Measurements from ENCODE around the gene WDR74. TPM values are rescaled to one million over a fixed set of nuclear protein-coding genes. Genes with fewer than 3 reads are reported as not detected.

The WDR74 gene
- total and polyA plus RNA-seq, 9 of the 15 experiments (the other 6 are each of a cell fraction or from before 2014, with no cell fraction given) = 32.7 to 210 (median 114) TPM

DNA sequence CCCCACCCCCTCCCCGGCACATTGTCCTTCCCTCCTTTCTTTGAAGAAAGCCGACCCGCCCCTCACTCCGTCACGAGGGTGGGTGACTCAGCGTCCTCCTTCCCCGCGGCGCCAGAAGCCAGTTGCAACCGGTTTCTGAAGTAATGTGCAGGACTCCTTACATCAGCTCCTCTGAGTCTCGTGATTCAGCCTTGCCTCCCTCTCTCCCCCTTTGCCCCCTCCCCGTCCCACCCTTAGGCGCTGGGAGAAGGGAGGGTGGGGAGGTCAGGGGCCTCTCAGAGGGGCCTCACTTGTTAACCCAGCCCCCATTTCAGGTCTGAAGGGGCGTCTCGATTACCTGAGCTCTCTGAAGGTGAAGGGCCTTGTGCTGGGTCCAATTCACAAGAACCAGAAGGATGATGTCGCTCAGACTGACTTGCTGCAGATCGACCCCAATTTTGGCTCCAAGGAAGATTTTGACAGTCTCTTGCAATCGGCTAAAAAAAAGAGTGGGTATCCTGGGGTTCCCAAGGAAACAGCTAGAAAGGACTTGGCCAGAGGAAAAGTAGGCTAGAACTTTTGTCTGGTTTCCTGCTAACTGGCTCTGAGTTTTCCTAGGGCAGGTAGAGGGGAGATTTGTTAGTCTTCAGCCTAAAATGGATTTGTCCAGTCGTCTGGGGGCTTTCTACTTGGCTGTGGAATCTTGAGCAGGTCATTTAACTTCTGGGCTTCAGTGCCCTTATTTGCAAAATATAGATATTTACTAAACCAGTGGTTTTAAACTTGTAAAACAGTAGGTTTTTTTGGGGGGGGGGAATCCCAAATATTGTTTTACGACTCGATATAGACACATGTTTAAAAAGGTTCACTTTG lies 42.4 kb upstream of the WDR74 start (continued):
- TF ChIP-seq, protein P1, sequence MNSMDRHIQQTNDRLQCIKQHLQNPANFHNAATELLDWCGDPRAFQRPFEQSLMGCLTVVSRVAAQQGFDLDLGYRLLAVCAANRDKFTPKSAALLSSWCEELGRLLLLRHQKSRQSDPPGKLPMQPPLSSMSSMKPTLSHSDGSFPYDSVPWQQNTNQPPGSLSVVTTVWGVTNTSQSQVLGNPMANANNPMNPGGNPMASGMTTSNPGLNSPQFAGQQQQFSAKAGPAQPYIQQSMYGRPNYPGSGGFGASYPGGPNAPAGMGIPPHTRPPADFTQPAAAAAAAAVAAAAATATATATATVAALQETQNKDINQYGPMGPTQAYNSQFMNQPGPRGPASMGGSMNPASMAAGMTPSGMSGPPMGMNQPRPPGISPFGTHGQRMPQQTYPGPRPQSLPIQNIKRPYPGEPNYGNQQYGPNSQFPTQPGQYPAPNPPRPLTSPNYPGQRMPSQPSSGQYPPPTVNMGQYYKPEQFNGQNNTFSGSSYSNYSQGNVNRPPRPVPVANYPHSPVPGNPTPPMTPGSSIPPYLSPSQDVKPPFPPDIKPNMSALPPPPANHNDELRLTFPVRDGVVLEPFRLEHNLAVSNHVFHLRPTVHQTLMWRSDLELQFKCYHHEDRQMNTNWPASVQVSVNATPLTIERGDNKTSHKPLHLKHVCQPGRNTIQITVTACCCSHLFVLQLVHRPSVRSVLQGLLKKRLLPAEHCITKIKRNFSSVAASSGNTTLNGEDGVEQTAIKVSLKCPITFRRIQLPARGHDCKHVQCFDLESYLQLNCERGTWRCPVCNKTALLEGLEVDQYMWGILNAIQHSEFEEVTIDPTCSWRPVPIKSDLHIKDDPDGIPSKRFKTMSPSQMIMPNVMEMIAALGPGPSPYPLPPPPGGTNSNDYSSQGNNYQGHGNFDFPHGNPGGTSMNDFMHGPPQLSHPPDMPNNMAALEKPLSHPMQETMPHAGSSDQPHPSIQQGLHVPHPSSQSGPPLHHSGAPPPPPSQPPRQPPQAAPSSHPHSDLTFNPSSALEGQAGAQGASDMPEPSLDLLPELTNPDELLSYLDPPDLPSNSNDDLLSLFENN (IDR thresholded peaks at IDR 0.05; ENCODE audit: low read depth in 2 of 2, low read length in 2 of 2) = no peak
- TF ChIP-seq, protein P2, sequence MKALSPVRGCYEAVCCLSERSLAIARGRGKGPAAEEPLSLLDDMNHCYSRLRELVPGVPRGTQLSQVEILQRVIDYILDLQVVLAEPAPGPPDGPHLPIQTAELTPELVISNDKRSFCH (CRISPR knock-in tag; IDR thresholded peaks at IDR 0.05) = no peak
- TF ChIP-seq, protein P2 (tag; IDR thresholded peaks at IDR 0.05) = no peak
- TF ChIP-seq SP2 (IDR thresholded peaks at IDR 0.05; ENCODE audit: extremely low read depth, low read depth, low read length, poor library complexity, severe bottlenecking) = no peak
- TF ChIP-seq ZNF175 (CRISPR knock-in tag; IDR thresholded peaks at IDR 0.05; ENCODE audit: low read depth) = no peak; the same call in 1 of the 2 replicates
- TF ChIP-seq, protein P3, sequence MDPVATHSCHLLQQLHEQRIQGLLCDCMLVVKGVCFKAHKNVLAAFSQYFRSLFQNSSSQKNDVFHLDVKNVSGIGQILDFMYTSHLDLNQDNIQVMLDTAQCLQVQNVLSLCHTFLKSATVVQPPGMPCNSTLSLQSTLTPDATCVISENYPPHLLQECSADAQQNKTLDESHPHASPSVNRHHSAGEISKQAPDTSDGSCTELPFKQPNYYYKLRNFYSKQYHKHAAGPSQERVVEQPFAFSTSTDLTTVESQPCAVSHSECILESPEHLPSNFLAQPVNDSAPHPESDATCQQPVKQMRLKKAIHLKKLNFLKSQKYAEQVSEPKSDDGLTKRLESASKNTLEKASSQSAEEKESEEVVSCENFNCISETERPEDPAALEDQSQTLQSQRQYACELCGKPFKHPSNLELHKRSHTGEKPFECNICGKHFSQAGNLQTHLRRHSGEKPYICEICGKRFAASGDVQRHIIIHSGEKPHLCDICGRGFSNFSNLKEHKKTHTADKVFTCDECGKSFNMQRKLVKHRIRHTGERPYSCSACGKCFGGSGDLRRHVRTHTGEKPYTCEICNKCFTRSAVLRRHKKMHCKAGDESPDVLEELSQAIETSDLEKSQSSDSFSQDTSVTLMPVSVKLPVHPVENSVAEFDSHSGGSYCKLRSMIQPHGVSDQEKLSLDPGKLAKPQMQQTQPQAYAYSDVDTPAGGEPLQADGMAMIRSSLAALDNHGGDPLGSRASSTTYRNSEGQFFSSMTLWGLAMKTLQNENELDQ (CRISPR knock-in tag; IDR thresholded peaks at IDR 0.05; ENCODE audit: borderline replicate concordance) = no peak
- TF ChIP-seq, protein P4, sequence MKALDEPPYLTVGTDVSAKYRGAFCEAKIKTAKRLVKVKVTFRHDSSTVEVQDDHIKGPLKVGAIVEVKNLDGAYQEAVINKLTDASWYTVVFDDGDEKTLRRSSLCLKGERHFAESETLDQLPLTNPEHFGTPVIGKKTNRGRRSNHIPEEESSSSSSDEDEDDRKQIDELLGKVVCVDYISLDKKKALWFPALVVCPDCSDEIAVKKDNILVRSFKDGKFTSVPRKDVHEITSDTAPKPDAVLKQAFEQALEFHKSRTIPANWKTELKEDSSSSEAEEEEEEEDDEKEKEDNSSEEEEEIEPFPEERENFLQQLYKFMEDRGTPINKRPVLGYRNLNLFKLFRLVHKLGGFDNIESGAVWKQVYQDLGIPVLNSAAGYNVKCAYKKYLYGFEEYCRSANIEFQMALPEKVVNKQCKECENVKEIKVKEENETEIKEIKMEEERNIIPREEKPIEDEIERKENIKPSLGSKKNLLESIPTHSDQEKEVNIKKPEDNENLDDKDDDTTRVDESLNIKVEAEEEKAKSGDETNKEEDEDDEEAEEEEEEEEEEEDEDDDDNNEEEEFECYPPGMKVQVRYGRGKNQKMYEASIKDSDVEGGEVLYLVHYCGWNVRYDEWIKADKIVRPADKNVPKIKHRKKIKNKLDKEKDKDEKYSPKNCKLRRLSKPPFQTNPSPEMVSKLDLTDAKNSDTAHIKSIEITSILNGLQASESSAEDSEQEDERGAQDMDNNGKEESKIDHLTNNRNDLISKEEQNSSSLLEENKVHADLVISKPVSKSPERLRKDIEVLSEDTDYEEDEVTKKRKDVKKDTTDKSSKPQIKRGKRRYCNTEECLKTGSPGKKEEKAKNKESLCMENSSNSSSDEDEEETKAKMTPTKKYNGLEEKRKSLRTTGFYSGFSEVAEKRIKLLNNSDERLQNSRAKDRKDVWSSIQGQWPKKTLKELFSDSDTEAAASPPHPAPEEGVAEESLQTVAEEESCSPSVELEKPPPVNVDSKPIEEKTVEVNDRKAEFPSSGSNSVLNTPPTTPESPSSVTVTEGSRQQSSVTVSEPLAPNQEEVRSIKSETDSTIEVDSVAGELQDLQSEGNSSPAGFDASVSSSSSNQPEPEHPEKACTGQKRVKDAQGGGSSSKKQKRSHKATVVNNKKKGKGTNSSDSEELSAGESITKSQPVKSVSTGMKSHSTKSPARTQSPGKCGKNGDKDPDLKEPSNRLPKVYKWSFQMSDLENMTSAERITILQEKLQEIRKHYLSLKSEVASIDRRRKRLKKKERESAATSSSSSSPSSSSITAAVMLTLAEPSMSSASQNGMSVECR (CRISPR knock-in tag; IDR thresholded peaks at IDR 0.05) = no peak
- no peak for TF ChIP-seq PHF20 (IDR thresholded peaks at IDR 0.05; ENCODE audit: partially characterized antibody)
- no peak for TF ChIP-seq EGR1 (conservative IDR thresholded peaks at IDR 0.05)
- no peak for TF ChIP-seq HMGN3 (IDR thresholded peaks at IDR 0.05; ENCODE audit: borderline replicate concordance, extremely low read depth, insufficient read length, low read depth, low read length)
- TF ChIP-seq SREBF2 (CRISPR knock-in tag; IDR thresholded peaks at IDR 0.05) = no peak
- 0 out of 2 replicates have a peak, but pooled peaks have one; percentile 1 for TF ChIP-seq ZNF384 (IDR thresholded peaks at IDR 0.05; ENCODE audit: low read depth, low read length)
- no peak for TF ChIP-seq E2F3 (CRISPR knock-in tag; IDR thresholded peaks at IDR 0.05)
- no peak for TF ChIP-seq SMAD2 (IDR thresholded peaks at IDR 0.05; ENCODE audit: low read depth, low read length)
- TF ChIP-seq PPARD (CRISPR knock-in tag; IDR thresholded peaks at IDR 0.05) = no peak
- no peak for TF ChIP-seq XRCC4 (IDR thresholded peaks at IDR 0.05; ENCODE audit: extremely low read depth, insufficient read depth, insufficient read length)

All from K562 (cell line).